Tibial artery (tissue), 4 donors: ENCODE data around the gene ACAP3.

Experiments
- DNase-seq, 2 donors: peaks; one replicate each; pipeline ENCODE4 v3.0.0-alpha.2; 2019
- H3K27ac ChIP-seq, 2 donors: fragments of 200-600 bp; sonication (generic) in 1 of 2; 1 replicate in 1 of 2; 2 replicates in 1 of 2; pipeline ENCODE4 v1.5.1; 2018 to 2019; ENCODE audit warnings: mild to moderate bottlenecking in 1 of 2
- H3K27me3 ChIP-seq, 2 donors: fragments of 200-600 bp; sonication (generic) in 1 of 2; one replicate each; pipeline versions ENCODE4 v1.5.1 to v1.6.0; 2016 to 2019
- H3K36me3 ChIP-seq, 3 donors: fragments of 200-600 bp; sonication (generic) in 2 of 3; one replicate each; pipeline ENCODE4 v1.5.1; 2016 to 2019; ENCODE audit warnings: mild to moderate bottlenecking in 2 of 3
- H3K4me1 ChIP-seq, 4 donors: fragments of 200-600 bp; sonication (generic) in 2 of 4; 1 replicate in 3 of 4; 2 replicates in 1 of 4; pipeline ENCODE4 v1.5.1; 2016 to 2019
- H3K4me3 ChIP-seq, 2 donors: fragments of 200-600 bp; sonication (generic) in 1 of 2; 1 replicate in 1 of 2; 2 replicates in 1 of 2; pipeline ENCODE4 v1.5.1; 2018 to 2019; ENCODE audit warnings: mild to moderate bottlenecking in 2 of 2
- H3K9me3 ChIP-seq, 3 donors: fragments of 200-600 bp; sonication (generic) in 1 of 3; one replicate each; pipeline ENCODE4 v1.5.1; 2016 to 2019
- CTCF ChIP-seq, 2 experiments: fragments of 200-600 bp in 1 of 2; fragments of 450-650 bp in 1 of 2; IDR thresholded peaks; one replicate each; pipeline ENCODE4 v1.5.1; 2017 to 2019; ENCODE audit warnings: antibody characterized with exemption in 2 of 2, mild to moderate bottlenecking in 1 of 2, moderate library complexity in 1 of 2
- intact Hi-C: fragments of 100-400 bp; cut with DNase I; formaldehyde crosslinking; loops from one replicate; pipeline ENCODE4 v1.15.0; 2023; ENCODE audit warnings: low total_unique reads

ACAP3 gene

DNA sequence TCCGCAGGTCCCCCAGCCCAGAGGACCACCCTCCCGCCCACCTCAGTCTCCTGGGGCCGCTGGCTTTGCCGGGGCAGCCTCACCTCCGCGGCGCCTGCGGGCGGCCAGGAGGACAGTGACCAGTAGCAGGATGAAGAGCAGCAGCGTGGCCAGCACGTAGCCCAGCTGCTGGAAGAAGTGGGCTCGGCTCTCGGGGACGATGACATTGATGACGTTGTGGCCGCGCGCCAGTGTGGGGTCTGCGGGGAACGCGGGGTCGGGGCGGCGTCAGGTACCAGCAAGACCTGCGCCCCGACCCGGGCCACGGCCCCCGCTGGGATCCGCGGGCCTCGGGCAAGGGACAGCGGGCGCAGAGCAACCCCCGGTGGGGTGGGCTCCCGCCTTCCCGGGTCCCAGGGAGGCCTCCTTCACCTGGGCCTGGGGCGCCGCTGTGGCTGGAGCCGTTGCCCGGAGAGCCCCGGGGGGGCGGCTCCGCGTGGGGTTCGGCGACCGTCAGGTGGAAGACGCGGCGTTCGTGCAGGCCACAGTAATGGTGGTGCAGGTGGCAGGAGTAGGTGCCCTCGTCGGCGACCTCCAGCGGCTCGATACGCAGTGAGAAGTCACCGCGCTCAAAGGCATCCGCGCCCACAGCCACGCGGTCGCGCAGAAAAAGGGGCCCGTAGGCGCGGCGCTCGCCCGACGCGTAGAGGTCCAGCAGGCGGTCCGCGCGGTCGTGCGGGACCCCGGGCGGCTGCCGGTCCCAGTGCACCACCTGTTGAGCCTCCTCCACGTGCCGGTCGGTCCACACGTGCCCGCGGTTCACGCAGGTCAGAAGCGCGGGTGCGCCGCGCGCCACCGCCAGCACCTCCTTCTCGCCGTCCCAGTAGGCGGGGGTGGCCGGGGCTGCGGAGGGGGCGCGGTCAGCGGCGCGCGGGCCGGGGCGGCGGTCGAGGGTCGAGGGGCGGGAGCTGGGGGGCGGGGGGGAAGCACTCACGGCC lies 46.8 kb upstream of the ACAP3 start:
- intact Hi-C loops, result no loop called here
- DNase-seq, result no peak
- Histone ChIP-seq H3K27ac (peak overlapping the region; percentile 94 to 97), H3K9me3 (no peaks in the 10 kb centered on the region), H3K4me1 (peaks cover 0 to 83% (median 70%) of the 10 kb centered on the region in 4 donors), H3K27me3 (no peaks in the 10 kb centered on the region), H3K4me3 (peak overlapping the region; percentile 71 to 78), H3K36me3 (peaks cover 9 to 27% (median 24%) of the 10 kb centered on the region in 3 donors)
- TF ChIP-seq CTCF (IDR thresholded peaks at IDR 0.05), result no peak

DNA sequence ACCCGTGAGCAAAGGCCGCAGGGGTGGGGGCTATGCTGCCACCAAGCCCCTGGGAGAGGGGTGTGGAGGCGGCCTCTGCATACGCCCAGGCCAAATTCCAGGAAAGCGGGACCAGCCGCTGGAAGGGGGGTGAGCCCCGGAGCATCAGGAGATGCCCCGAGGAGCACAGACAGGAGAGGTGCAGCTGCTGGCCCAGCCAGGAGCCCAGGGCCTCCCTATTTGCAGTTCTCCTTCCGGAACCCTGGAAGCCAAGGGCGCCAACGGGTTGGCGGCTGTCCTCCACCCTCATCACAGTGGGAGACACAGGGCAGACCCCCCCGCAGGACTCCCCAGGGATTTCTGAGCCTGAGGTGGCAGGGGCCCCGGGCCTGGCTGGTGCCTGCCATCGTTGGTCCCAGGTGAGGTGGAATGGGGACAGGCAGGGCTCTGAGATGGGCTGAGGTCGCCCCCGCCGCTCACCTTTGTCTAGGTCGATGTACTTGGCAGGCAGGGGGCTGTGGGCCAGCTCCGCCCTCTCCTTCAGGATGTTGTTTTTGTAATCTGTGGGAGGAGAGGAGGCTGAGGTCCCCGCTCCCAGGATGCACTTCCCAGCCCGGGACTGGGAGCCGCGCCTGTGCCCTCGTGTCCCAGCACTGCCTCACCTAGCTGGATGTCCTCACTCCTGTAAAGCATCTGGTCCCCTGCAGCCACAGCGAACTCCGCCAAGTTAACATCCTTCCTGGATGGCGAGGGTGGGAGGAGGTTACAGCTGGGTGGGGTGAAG lies 45.8 kb upstream of the ACAP3 start:
- H3K4me1 ChIP-seq, result peaks cover 0 to 73% (median 60%) of the 10 kb centered on the region in 4 donors
- peaks cover 9 to 27% (median 24%) of the 10 kb centered on the region in 3 donors for H3K36me3 ChIP-seq
- no peak for TF ChIP-seq CTCF (IDR thresholded peaks at IDR 0.05)
- H3K27ac ChIP-seq, result peak overlapping the region; percentile 19 to 39
- H3K4me3 ChIP-seq, result no peak overlapping the region
- no peak for DNase-seq
- intact Hi-C loops, result no loop called here
- no peaks in the 10 kb centered on the region for H3K27me3 ChIP-seq
- no peaks in the 10 kb centered on the region for H3K9me3 ChIP-seq

DNA sequence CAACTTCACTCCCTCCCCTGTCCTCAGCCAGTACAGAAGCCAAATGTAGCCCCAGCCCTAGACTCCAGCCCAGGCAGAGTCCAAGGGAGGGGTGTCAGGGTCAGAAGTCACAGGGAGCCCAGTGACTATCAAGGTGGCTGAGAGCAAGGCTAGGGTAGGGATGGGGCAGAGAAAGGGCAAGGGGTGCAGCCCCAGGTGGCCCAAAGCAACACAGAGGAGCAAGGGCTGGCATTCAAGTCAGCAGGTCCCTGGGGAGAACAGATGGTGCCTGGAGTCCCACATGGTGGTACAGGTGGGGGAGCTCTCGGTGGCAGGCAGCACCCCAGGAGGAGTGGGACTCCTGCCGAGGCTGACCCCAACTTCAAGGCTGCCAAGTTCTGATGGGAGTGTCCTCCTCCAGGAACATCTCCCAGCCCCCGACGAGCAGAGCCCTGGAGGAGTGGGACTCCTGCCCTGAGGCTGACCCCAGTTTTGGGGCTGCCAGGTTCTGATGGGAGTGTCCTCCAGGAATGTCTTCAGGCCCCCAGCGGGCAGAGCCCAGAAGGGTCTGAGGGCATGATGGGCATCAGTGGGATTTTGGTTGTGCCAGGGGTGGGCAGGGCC lies 45.2 kb upstream of the ACAP3 start:
- DNase-seq, result no peak
- Histone ChIP-seq H3K9me3 (no peaks in the 10 kb centered on the region), H3K4me1 (peaks cover 0 to 73% (median 60%) of the 10 kb centered on the region in 4 donors), H3K27me3 (no peaks in the 10 kb centered on the region), H3K27ac (peak overlapping the region in 1 of 2 donors; percentile 63), H3K36me3 (peaks cover 9 to 27% (median 24%) of the 10 kb centered on the region in 3 donors), H3K4me3 (no peak overlapping the region)
- TF ChIP-seq CTCF (IDR thresholded peaks at IDR 0.05), result no peak
- intact Hi-C loops, result no loop called here

DNA sequence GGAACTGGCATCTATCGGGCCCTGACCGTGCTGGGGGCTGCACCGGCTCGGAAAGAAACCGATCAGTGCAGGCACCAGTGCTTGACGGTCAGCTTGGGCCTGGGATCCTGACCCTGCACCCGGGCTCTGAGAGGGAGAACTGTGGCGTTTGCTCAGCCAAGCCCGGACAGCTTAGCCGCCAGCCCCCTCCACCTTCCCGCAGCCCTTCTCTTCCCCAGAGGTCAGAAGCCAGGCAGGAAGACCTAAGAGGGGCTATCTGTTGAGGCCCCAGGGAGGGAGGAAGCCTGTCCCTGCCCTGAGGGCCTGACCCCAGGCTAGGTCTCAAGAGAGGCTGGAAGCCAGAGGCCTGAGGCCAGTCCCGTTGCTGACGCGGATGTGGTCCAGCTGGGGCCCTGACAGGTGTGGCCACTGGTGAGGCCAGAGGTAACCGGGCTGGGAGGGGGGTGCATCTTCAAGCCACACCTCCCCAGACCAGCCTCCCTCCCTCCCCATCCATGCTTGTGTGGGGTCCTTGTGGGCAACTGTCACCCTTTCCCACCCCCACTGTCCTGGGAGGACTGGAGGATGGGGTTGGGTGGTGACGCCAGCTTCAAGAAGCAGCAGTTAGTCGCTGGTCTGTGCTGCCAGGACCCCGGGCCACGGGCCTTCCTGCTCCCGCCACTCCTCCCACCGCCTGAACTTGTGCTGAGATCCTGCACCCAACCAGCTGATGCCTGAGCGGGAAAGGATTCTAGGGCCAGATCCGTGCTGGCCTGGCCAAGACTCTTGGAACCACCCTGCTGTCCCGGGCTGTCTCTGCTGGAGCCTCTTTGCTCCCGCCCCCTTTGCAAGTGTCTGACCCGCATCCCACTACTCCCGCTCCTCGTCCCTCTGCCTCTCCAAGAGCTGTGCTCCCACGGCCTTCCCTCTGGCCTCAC lies 44.0 kb upstream of the ACAP3 start:
- no peak for TF ChIP-seq CTCF (IDR thresholded peaks at IDR 0.05)
- H3K4me1 ChIP-seq, result peaks cover 0 to 74% (median 63%) of the 10 kb centered on the region in 4 donors
- no peaks in the 10 kb centered on the region for H3K27me3 ChIP-seq
- H3K27ac ChIP-seq, result peak overlapping the region; percentile 4 to 63
- no peaks in the 10 kb centered on the region for H3K9me3 ChIP-seq
- peaks cover 9 to 27% (median 24%) of the 10 kb centered on the region in 3 donors for H3K36me3 ChIP-seq
- no peak overlapping the region for H3K4me3 ChIP-seq
- intact Hi-C loops, result no loop called here
- DNase-seq, result peak in 1 of 2 donors; percentile 63
